Measurements from ENCODE around the gene ADCY1.

Gene ADCY1

GRCh38 chr7:45704683-45705016 is 130.5 kb downstream of the ADCY1 start:
- no peak for TF ChIP-seq CTCF (IDR thresholded peaks at IDR 0.05; ENCODE audit: low read length, missing control alignments)
- DNase-seq (ENCODE audit: low read depth) = no peak
- H3K4me3 ChIP-seq (replicated peaks; ENCODE audit: low read depth, low read length) = no peak overlapping the region

- no peak for TF ChIP-seq CTCF (IDR thresholded peaks at IDR 0.05; ENCODE audit: low read length, missing control alignments)
- DNase-seq (ENCODE audit: low read depth) = no peak
- no peak overlapping the region for H3K4me3 ChIP-seq (replicated peaks; ENCODE audit: low read depth, low read length)
Measured at GRCh38 chr7:45708046-45708950, 134.1 kb downstream of the ADCY1 start.

GRCh38 chr7:45709168-45710042 is 135.2 kb downstream of the ADCY1 start:
- no peak overlapping the region for H3K4me3 ChIP-seq (replicated peaks; ENCODE audit: low read depth, low read length)
- peak; percentile 50 for DNase-seq (ENCODE audit: low read depth)
- TF ChIP-seq CTCF (IDR thresholded peaks at IDR 0.05; ENCODE audit: low read length, missing control alignments) = no peak

GRCh38 chr7:45710271-45711160 is 136.3 kb downstream of the ADCY1 start:
- DNase-seq (ENCODE audit: low read depth) = no peak
- H3K4me3 ChIP-seq (replicated peaks; ENCODE audit: low read depth, low read length) = no peak overlapping the region

GRCh38 chr7:45711161-45711490 is 137.0 kb downstream of the ADCY1 start:
- no peak for DNase-seq (ENCODE audit: low read depth)
- H3K4me3 ChIP-seq (replicated peaks; ENCODE audit: low read depth, low read length) = no peak overlapping the region
- TF ChIP-seq CTCF (IDR thresholded peaks at IDR 0.05; ENCODE audit: low read length, missing control alignments) = no peak

More at GRCh38 chr7:45710271-45711160, 136.3 kb downstream of the ADCY1 start:
- no peak for TF ChIP-seq CTCF (IDR thresholded peaks at IDR 0.05; ENCODE audit: low read length, missing control alignments)

- no peak overlapping the region for H3K4me3 ChIP-seq (replicated peaks; ENCODE audit: low read depth, low read length)
- no peak for TF ChIP-seq CTCF (IDR thresholded peaks at IDR 0.05; ENCODE audit: low read length, missing control alignments)
- DNase-seq (ENCODE audit: low read depth) = no peak
Measured at GRCh38 chr7:45712057-45712689, 138.0 kb downstream of the ADCY1 start.

All from fibroblast of pulmonary artery (primary cell).